ENCODE measurements around the gene PRKCE.

The PRKCE gene

GRCh38 chr2:46032996-46033395, 381.5 kb downstream of the PRKCE start:
- no peak for DNase-seq

- no peak for DNase-seq
Measured at GRCh38 chr2:46034535-46034934, 383.1 kb downstream of the PRKCE start.

GRCh38 chr2:46036929-46037328, 385.5 kb downstream of the PRKCE start:
- no peak for DNase-seq

- no peak for DNase-seq
Measured at GRCh38 chr2:46039543-46040303, 388.2 kb downstream of the PRKCE start.

GRCh38 chr2:46040563-46041155, 389.2 kb downstream of the PRKCE start:
- DNase-seq, result no peak

- DNase-seq, result no peak
Measured at GRCh38 chr2:46041434-46041833, 390.0 kb downstream of the PRKCE start.

GRCh38 chr2:46042207-46042637, 390.7 kb downstream of the PRKCE start:
- no peak for DNase-seq

- DNase-seq, result no peak
Measured at GRCh38 chr2:46042711-46043110, 391.2 kb downstream of the PRKCE start.

GRCh38 chr2:46045888-46046287, 394.4 kb downstream of the PRKCE start:
- DNase-seq, result no peak

GRCh38 chr2:46047290-46047689, 395.8 kb downstream of the PRKCE start:
- no peak for DNase-seq

- DNase-seq, result no peak
Measured at GRCh38 chr2:46048693-46049092, 397.2 kb downstream of the PRKCE start.

- DNase-seq, result no peak
Measured at GRCh38 chr2:46050027-46050426, 398.6 kb downstream of the PRKCE start.

GRCh38 chr2:46050489-46050888, 399.0 kb downstream of the PRKCE start:
- DNase-seq, result no peak

- no peak for DNase-seq
Measured at GRCh38 chr2:46051085-46051484, 399.6 kb downstream of the PRKCE start.

GRCh38 chr2:46053564-46053963, 402.1 kb downstream of the PRKCE start:
- DNase-seq, result no peak

- DNase-seq, result no peak
Measured at GRCh38 chr2:46056541-46056940, 405.1 kb downstream of the PRKCE start.

GRCh38 chr2:46058140-46058539, 406.7 kb downstream of the PRKCE start:
- DNase-seq, result no peak

GRCh38 chr2:46062637-46063412, 411.4 kb downstream of the PRKCE start:
- peak; percentile 57 for DNase-seq

GRCh38 chr2:46064396-46064795, 412.9 kb downstream of the PRKCE start:
- no peak for DNase-seq

GRCh38 chr2:46065152-46065551, 413.7 kb downstream of the PRKCE start:
- no peak for DNase-seq

- no peak for DNase-seq
Measured at GRCh38 chr2:46066116-46066515, 414.6 kb downstream of the PRKCE start.

- no peak for DNase-seq
Measured at GRCh38 chr2:46066601-46067000, 415.1 kb downstream of the PRKCE start.

- DNase-seq, result no peak
Measured at GRCh38 chr2:46067062-46067461, 415.6 kb downstream of the PRKCE start.
